ENCODE measurements around the gene SUPT4H1.

SUPT4H1 gene

GRCh38 chr17:58313815-58314705 is 37.9 kb downstream of the SUPT4H1 start:
- Mint-ChIP-seq H3K4me3 (no peak overlapping the region), H3K27me3 (no peaks in the 10 kb centered on the region), H3K36me3 (no peaks in the 10 kb centered on the region), H3K4me1 (peaks cover 12% of the 10 kb centered on the region), H3K27ac (peak overlapping the region; percentile 3), H3K9me3 (no peaks in the 10 kb centered on the region)

- Mint-ChIP-seq H3K27me3 (no peaks in the 10 kb centered on the region), H3K4me3 (no peak overlapping the region), H3K27ac (no peak overlapping the region), H3K4me1 (peaks cover 8% of the 10 kb centered on the region), H3K36me3 (no peaks in the 10 kb centered on the region), H3K9me3 (no peaks in the 10 kb centered on the region)
Observed at GRCh38 chr17:58312829-58313228, 39.2 kb downstream of the SUPT4H1 start.

- peaks cover under 1% of the 10 kb centered on the region for H3K4me1 Mint-ChIP-seq
- H3K27ac Mint-ChIP-seq = no peak overlapping the region
- no peaks in the 10 kb centered on the region for H3K36me3 Mint-ChIP-seq
Observed at GRCh38 chr17:58312021-58312630, 39.9 kb downstream of the SUPT4H1 start.

GRCh38 chr17:58311429-58311894 is 40.5 kb downstream of the SUPT4H1 start:
- Mint-ChIP-seq H3K9me3 (no peaks in the 10 kb centered on the region), H3K4me3 (no peak overlapping the region), H3K4me1 (no peaks in the 10 kb centered on the region), H3K36me3 (no peaks in the 10 kb centered on the region), H3K27ac (no peak overlapping the region), H3K27me3 (no peaks in the 10 kb centered on the region)

More at GRCh38 chr17:58312021-58312630, 39.9 kb downstream of the SUPT4H1 start:
- no peak overlapping the region for H3K4me3 Mint-ChIP-seq
- H3K9me3 Mint-ChIP-seq = no peaks in the 10 kb centered on the region
- H3K27me3 Mint-ChIP-seq = no peaks in the 10 kb centered on the region

GRCh38 chr17:58310511-58311428 is 41.2 kb downstream of the SUPT4H1 start:
- Mint-ChIP-seq H3K9me3 (no peaks in the 10 kb centered on the region), H3K4me1 (no peaks in the 10 kb centered on the region), H3K36me3 (no peaks in the 10 kb centered on the region), H3K27me3 (no peaks in the 10 kb centered on the region), H3K4me3 (no peak overlapping the region), H3K27ac (no peak overlapping the region)

GRCh38 chr17:58309918-58310259 is 42.1 kb downstream of the SUPT4H1 start:
- Mint-ChIP-seq H3K9me3 (no peaks in the 10 kb centered on the region), H3K27me3 (no peaks in the 10 kb centered on the region), H3K27ac (no peak overlapping the region), H3K36me3 (no peaks in the 10 kb centered on the region), H3K4me3 (no peak overlapping the region), H3K4me1 (no peaks in the 10 kb centered on the region)

- Mint-ChIP-seq H3K4me1 (no peaks in the 10 kb centered on the region), H3K27me3 (no peaks in the 10 kb centered on the region), H3K4me3 (no peak overlapping the region), H3K36me3 (no peaks in the 10 kb centered on the region), H3K27ac (peak overlapping the region; percentile 51), H3K9me3 (no peaks in the 10 kb centered on the region)
Observed at GRCh38 chr17:58308985-58309917, 42.8 kb downstream of the SUPT4H1 start.

GRCh38 chr17:58308173-58308984 is 43.6 kb downstream of the SUPT4H1 start:
- Mint-ChIP-seq H3K36me3 (no peaks in the 10 kb centered on the region), H3K4me3 (no peak overlapping the region), H3K27ac (no peak overlapping the region), H3K9me3 (no peaks in the 10 kb centered on the region), H3K27me3 (no peaks in the 10 kb centered on the region), H3K4me1 (no peaks in the 10 kb centered on the region)

- no peaks in the 10 kb centered on the region for H3K4me1 Mint-ChIP-seq
- no peak overlapping the region for H3K27ac Mint-ChIP-seq
- H3K9me3 Mint-ChIP-seq = no peaks in the 10 kb centered on the region
- H3K27me3 Mint-ChIP-seq = no peaks in the 10 kb centered on the region
- H3K36me3 Mint-ChIP-seq = no peaks in the 10 kb centered on the region
- no peak overlapping the region for H3K4me3 Mint-ChIP-seq
Observed at GRCh38 chr17:58307468-58308172, 44.4 kb downstream of the SUPT4H1 start.

- Mint-ChIP-seq H3K4me3 (no peak overlapping the region), H3K27me3 (no peaks in the 10 kb centered on the region), H3K9me3 (no peaks in the 10 kb centered on the region), H3K36me3 (no peaks in the 10 kb centered on the region), H3K4me1 (no peaks in the 10 kb centered on the region), H3K27ac (no peak overlapping the region)
Observed at GRCh38 chr17:58306131-58306951, 45.7 kb downstream of the SUPT4H1 start.

- Mint-ChIP-seq H3K9me3 (no peaks in the 10 kb centered on the region), H3K36me3 (no peaks in the 10 kb centered on the region), H3K4me1 (no peaks in the 10 kb centered on the region), H3K4me3 (no peak overlapping the region), H3K27me3 (no peaks in the 10 kb centered on the region), H3K27ac (no peak overlapping the region)
Observed at GRCh38 chr17:58305626-58306025, 46.4 kb downstream of the SUPT4H1 start.

- no peaks in the 10 kb centered on the region for H3K27me3 Mint-ChIP-seq
- H3K9me3 Mint-ChIP-seq = no peaks in the 10 kb centered on the region
- no peak overlapping the region for H3K27ac Mint-ChIP-seq
- H3K36me3 Mint-ChIP-seq = no peaks in the 10 kb centered on the region
- no peak overlapping the region for H3K4me3 Mint-ChIP-seq
- H3K4me1 Mint-ChIP-seq = no peaks in the 10 kb centered on the region
Observed at GRCh38 chr17:58304750-58305486, 47.1 kb downstream of the SUPT4H1 start.
